ENCODE measurements around the gene PCDHGC4. TPM values are rescaled to one million over a fixed set of nuclear protein-coding genes. Genes with fewer than 3 reads are reported as not detected.
A peak's percentile ranks its signal among the peaks of the same experiment; 100 is the strongest.

The PCDHGC4 gene
- total RNA-seq, 1 donor from 2014 or later, result 59.3 TPM

GRCh38 chr5:141510160-141510559 is 25.3 kb downstream of the PCDHGC4 start:
- H3K36me3 ChIP-seq, result peaks cover 0 to 17% of the 10 kb centered on the region in 2 donors
- H3K27me3 ChIP-seq, result no peaks in the 10 kb centered on the region
- TF ChIP-seq, protein P1, sequence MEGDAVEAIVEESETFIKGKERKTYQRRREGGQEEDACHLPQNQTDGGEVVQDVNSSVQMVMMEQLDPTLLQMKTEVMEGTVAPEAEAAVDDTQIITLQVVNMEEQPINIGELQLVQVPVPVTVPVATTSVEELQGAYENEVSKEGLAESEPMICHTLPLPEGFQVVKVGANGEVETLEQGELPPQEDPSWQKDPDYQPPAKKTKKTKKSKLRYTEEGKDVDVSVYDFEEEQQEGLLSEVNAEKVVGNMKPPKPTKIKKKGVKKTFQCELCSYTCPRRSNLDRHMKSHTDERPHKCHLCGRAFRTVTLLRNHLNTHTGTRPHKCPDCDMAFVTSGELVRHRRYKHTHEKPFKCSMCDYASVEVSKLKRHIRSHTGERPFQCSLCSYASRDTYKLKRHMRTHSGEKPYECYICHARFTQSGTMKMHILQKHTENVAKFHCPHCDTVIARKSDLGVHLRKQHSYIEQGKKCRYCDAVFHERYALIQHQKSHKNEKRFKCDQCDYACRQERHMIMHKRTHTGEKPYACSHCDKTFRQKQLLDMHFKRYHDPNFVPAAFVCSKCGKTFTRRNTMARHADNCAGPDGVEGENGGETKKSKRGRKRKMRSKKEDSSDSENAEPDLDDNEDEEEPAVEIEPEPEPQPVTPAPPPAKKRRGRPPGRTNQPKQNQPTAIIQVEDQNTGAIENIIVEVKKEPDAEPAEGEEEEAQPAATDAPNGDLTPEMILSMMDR (IDR thresholded peaks at IDR 0.05), result no peak
- H3K9me3 ChIP-seq, result no peaks in the 10 kb centered on the region
- DNase-seq (ENCODE audit: low spot score in 2 of 2), result no peak
- intact Hi-C loops (cut with DNase I), result loop anchor here (5.0 kb wide), 1 partner anchor 1642 kb away; no protein-coding TSS in a partner anchor
- H3K4me3 ChIP-seq, result no peak overlapping the region
- peaks cover 31 to 47% of the 10 kb centered on the region in 2 donors for H3K4me1 ChIP-seq
- peak overlapping the region; percentile 98 to 99 for H3K27ac ChIP-seq

DNA sequence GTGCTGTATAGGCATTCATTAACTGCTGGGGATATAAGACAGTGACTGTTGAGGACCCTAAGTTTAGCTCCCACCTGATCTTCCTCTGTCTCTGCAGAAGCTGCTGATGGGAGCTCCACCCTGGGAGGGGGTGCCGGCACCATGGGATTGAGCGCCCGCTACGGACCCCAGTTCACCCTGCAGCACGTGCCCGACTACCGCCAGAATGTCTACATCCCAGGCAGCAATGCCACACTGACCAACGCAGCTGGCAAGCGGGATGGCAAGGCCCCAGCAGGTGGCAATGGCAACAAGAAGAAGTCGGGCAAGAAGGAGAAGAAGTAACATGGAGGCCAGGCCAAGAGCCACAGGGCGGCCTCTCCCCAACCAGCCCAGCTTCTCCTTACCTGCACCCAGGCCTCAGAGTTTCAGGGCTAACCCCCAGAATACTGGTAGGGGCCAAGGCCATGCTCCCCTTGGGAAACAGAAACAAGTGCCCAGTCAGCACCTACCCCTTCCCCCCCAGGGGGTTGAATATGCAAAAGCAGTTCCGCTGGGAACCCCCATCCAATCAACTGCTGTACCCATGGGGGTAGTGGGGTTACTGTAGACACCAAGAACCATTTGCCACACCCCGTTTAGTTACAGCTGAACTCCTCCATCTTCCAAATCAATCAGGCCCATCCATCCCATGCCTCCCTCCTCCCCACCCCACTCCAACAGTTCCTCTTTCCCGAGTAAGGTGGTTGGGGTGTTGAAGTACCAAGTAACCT is 26.2 kb downstream of the PCDHGC4 start:
- TF ChIP-seq, protein P1 (IDR thresholded peaks at IDR 0.05), result no peak
- no peak for DNase-seq (ENCODE audit: low spot score in 2 of 2)
- H3K9me3 ChIP-seq, result no peaks in the 10 kb centered on the region
- H3K4me1 ChIP-seq, result peaks cover 39 to 56% of the 10 kb centered on the region in 2 donors
- peaks cover 0 to 9% of the 10 kb centered on the region in 2 donors for H3K36me3 ChIP-seq
- intact Hi-C loops (cut with DNase I), result loop anchor here (5.0 kb wide), 1 partner anchor 1641 kb away; no protein-coding TSS in a partner anchor
- H3K27ac ChIP-seq, result peak overlapping the region; percentile 98 to 99
- H3K4me3 ChIP-seq, result no peak overlapping the region
- H3K27me3 ChIP-seq, result no peaks in the 10 kb centered on the region

GRCh38 chr5:141511771-141512325 is 27.0 kb downstream of the PCDHGC4 start:
- no peaks in the 10 kb centered on the region for H3K9me3 ChIP-seq
- no peaks in the 10 kb centered on the region for H3K27me3 ChIP-seq
- peak overlapping the region in 1 of 2 donors; percentile 78 for H3K4me3 ChIP-seq
- peaks cover 42 to 57% of the 10 kb centered on the region in 2 donors for H3K4me1 ChIP-seq
- no peak for DNase-seq (ENCODE audit: low spot score in 2 of 2)
- intact Hi-C loops (cut with DNase I), result loop anchor here (5.0 kb wide), 1 partner anchor 1640 kb away; no protein-coding TSS in a partner anchor
- peak overlapping the region; percentile 98 to 99 for H3K27ac ChIP-seq
- TF ChIP-seq, protein P1 (IDR thresholded peaks at IDR 0.05), result no peak
- peaks cover 0 to 14% of the 10 kb centered on the region in 2 donors for H3K36me3 ChIP-seq

- intact Hi-C loops (cut with DNase I), result loop anchor here (5.0 kb wide), 1 partner anchor 1640 kb away; no protein-coding TSS in a partner anchor
- Histone ChIP-seq H3K4me3 (peak overlapping the region; percentile 52 to 78), H3K27ac (peak overlapping the region; percentile 98 to 99), H3K9me3 (no peaks in the 10 kb centered on the region), H3K27me3 (no peaks in the 10 kb centered on the region), H3K36me3 (peaks cover 0 to 14% of the 10 kb centered on the region in 2 donors), H3K4me1 (peaks cover 36 to 51% of the 10 kb centered on the region in 2 donors)
- TF ChIP-seq, protein P1 (IDR thresholded peaks at IDR 0.05), result peak; percentile 83 to 87 (median 86)
- peak in 1 of 2 donors; percentile 93 for DNase-seq (ENCODE audit: low spot score in 2 of 2)
Observed at GRCh38 chr5:141512390-141512910, 27.6 kb downstream of the PCDHGC4 start.

GRCh38 chr5:141512911-141513626 is 28.2 kb downstream of the PCDHGC4 start:
- DNase-seq (ENCODE audit: low spot score in 2 of 2), result no peak
- Histone ChIP-seq H3K9me3 (no peaks in the 10 kb centered on the region), H3K4me1 (peaks cover 31 to 45% of the 10 kb centered on the region in 2 donors), H3K27ac (peak overlapping the region; percentile 98 to 99), H3K4me3 (peak overlapping the region; percentile 52 to 78), H3K36me3 (peaks cover 0 to 14% of the 10 kb centered on the region in 2 donors), H3K27me3 (no peaks in the 10 kb centered on the region)
- TF ChIP-seq, protein P1 (IDR thresholded peaks at IDR 0.05), result no peak
- intact Hi-C loops (cut with DNase I), result loop anchor here (1.0 to 5.0 kb wide), 2 partner anchors 11 to 1639 kb away; no protein-coding TSS in a partner anchor

Data from ascending aorta (tissue), 2 donors.